HUES48 (cell line): ENCODE measurements around the gene ARHGAP22.
"Not testable (repeated sequence)": the region's sequence is repeated elsewhere in the genome, so short reads cannot be mapped to it uniquely, and the experiment has no call there.

Experiments
- H3K27ac ChIP-seq: one replicate; pipeline ENCODE4 v1.7.0; 2013; ENCODE audit warnings: low read depth, low read length, inconsistent platforms
- H3K27me3 ChIP-seq: 2 replicates; pipeline ENCODE4 v1.6.1; 2013; ENCODE audit warnings: mild to moderate bottlenecking, low read length; ENCODE audit not compliant: control insufficient read depth, insufficient read depth
- H3K36me3 ChIP-seq: 2 replicates; pipeline ENCODE4 v1.6.1; 2013; ENCODE audit warnings: low read length; ENCODE audit not compliant: control insufficient read depth, insufficient read depth
- H3K4me1 ChIP-seq: 2 replicates; pipeline ENCODE4 v1.6.1; 2013; ENCODE audit warnings: mild to moderate bottlenecking, low read length; ENCODE audit not compliant: control insufficient read depth, insufficient read depth
- H3K4me3 ChIP-seq: 2 replicates; pipeline ENCODE4 v1.5.1; 2013; ENCODE audit warnings: mild to moderate bottlenecking, low read depth, low read length
- H3K9ac ChIP-seq: 2 replicates; pipeline ENCODE4 v1.6.1; 2013; ENCODE audit warnings: mild to moderate bottlenecking, low read depth, low read length, moderate library complexity
- H3K9me3 ChIP-seq: 2 replicates; pipeline ENCODE4 v1.6.1; 2013; ENCODE audit warnings: low read length; ENCODE audit not compliant: control insufficient read depth, insufficient read depth

Gene ARHGAP22

DNA sequence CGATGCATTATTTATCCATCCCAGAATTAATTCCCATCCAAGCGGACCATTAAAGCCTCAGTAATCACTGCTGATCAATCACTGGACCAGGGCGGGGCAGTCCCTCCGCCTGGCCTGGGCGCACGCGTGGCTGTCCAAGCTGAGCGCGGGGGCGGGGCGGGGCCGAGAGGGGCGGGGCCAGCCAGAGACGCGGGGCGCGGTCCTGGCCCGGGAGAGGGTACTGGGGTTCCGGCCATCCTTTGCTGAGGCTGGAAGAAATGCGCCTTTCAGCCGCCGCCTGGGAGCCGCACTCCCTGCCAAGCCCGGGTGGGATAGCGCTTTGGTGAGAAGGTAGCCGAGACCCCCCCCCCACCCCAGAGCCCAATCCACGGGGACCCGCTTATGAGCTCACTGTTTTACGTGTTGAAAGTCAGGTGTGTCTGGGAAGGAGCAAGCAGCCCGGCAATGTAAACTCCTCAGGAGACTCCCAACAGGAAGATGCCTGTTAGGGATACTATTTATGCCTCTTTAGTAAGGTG, at the start of gene ARHGAP22:
TSS of gene ARHGAP22 (minus strand) at position 83 of the 518 bp plus-strand sequence. CDS start 277 bp downstream, outside the sequence.
- H3K27me3 ChIP-seq = peaks cover 29% of the 10 kb centered on the region
- no peak within 1 kb of the TSS for H3K27ac ChIP-seq
- no peak within 1 kb of the TSS for H3K9ac ChIP-seq
- H3K9me3 ChIP-seq = no peaks in the 10 kb centered on the region
- H3K4me3 ChIP-seq = peak within 1 kb of the TSS; percentile 56
- H3K4me1 ChIP-seq = peaks cover 17% of the 10 kb centered on the region; the same call in 1 of the 2 replicates
- H3K36me3 ChIP-seq = no peaks in the 10 kb centered on the region

- Histone ChIP-seq H3K4me3 (no peak overlapping the region), H3K36me3 (no peaks in the 10 kb centered on the region), H3K9ac (no peak overlapping the region), H3K27ac (no peak overlapping the region), H3K4me1 (peaks cover 8% of the 10 kb centered on the region; the same call in 1 of the 2 replicates), H3K27me3 (peaks cover 29% of the 10 kb centered on the region), H3K9me3 (no peaks in the 10 kb centered on the region)
Observed at GRCh38 chr10:48653944-48654698, 49.2 kb upstream of the ARHGAP22 start.

- Histone ChIP-seq H3K9ac (no peak overlapping the region), H3K27ac (no peak overlapping the region), H3K36me3 (no peaks in the 10 kb centered on the region), H3K4me1 (peaks cover 8% of the 10 kb centered on the region; the same call in 1 of the 2 replicates), H3K27me3 (peaks cover 29% of the 10 kb centered on the region), H3K9me3 (no peaks in the 10 kb centered on the region), H3K4me3 (no peak overlapping the region)
Observed at GRCh38 chr10:48653347-48653746, 48.5 kb upstream of the ARHGAP22 start.

DNA sequence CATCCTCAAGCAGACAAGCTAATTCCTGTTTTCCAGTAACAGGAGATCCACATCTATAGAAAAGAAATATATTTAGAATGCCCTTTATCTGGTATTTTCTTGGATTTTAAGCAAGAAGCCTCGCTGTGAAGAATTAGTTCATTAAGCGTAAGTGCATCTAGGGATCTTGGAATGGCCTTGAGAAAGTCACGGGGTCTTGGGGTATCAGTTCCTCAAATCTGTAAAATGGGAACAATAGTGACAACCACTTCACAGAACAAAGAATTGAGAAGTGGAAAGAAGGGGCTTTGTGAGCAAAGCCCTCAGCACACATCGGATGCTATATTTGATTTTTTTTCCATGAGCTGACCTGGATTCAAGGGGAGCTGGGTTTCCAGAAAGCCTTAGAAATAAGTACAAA, 47.5 kb upstream of the ARHGAP22 start:
- H3K4me1 ChIP-seq = peaks cover 8% of the 10 kb centered on the region; the same call in 1 of the 2 replicates
- H3K9ac ChIP-seq = no peak overlapping the region
- no peaks in the 10 kb centered on the region for H3K9me3 ChIP-seq
- H3K4me3 ChIP-seq = no peak overlapping the region
- no peaks in the 10 kb centered on the region for H3K36me3 ChIP-seq
- no peak overlapping the region for H3K27ac ChIP-seq
- H3K27me3 ChIP-seq = peaks cover 22% of the 10 kb centered on the region

- H3K36me3 ChIP-seq = no peaks in the 10 kb centered on the region
- H3K27me3 ChIP-seq = peaks cover 17% of the 10 kb centered on the region
- peaks cover 5% of the 10 kb centered on the region; the same call in 1 of the 2 replicates for H3K4me1 ChIP-seq
- no peak overlapping the region for H3K27ac ChIP-seq
- no peak overlapping the region for H3K4me3 ChIP-seq
- H3K9me3 ChIP-seq = no peaks in the 10 kb centered on the region
- H3K9ac ChIP-seq = no peak overlapping the region
Observed at GRCh38 chr10:48651839-48652238, 47.0 kb upstream of the ARHGAP22 start.

DNA sequence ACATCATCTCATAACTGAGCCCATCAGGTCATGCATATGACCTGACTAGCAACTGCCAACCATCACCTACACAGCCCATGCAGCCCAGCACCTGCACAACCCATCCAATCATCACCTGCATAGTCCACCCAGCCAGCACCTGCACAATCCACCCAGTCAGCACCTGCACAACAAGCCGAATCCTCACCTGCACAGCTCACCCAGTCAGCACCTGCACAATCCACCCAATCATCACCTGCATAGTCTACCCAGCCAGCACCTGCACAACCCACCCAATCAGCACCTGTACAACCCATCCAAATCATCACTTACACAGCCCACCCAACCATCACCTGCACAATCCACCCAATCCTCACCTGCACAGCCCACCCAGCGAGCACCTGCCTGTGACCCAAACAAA, 46.4 kb upstream of the ARHGAP22 start:
- Histone ChIP-seq H3K4me3 (no peak overlapping the region), H3K27ac (no peak overlapping the region), H3K9me3 (no peaks in the 10 kb centered on the region), H3K9ac (no peak overlapping the region), H3K4me1 (no peaks in the 10 kb centered on the region), H3K27me3 (peaks cover 12% of the 10 kb centered on the region), H3K36me3 (no peaks in the 10 kb centered on the region)

DNA sequence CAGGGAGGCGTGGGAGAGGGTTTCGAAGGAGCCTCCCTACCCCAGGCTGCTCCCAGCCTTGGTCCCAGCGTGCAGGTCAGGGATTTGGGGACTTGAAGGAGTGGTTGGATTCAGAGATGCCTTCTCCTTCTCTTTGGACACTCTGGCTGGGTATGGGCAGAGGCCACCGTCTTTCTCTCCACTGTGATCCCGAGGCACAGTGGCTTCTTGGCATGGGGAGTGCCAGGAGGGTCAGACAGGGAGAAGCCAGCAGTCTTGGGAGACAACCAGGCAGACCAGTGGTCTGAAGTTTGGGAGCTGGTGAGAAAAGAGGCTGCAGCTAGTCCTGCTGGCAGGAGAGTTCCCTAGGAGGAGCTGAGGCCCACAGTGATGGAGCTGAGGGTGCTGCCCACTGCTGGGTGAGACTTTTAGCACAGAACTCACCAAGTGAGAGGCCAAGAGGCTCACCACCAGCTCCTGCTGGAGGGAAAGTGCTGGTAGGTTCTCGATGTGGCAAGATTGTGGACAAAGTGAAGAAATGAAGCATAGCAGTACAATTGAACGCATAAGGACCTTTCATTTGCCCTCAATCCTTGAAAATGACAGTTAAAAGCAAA, 44.6 kb upstream of the ARHGAP22 start:
- Histone ChIP-seq H3K9ac (no peak overlapping the region), H3K36me3 (no peaks in the 10 kb centered on the region), H3K27me3 (peaks cover 4% of the 10 kb centered on the region), H3K4me1 (no peaks in the 10 kb centered on the region), H3K4me3 (no peak overlapping the region), H3K9me3 (no peaks in the 10 kb centered on the region), H3K27ac (no peak overlapping the region)

DNA sequence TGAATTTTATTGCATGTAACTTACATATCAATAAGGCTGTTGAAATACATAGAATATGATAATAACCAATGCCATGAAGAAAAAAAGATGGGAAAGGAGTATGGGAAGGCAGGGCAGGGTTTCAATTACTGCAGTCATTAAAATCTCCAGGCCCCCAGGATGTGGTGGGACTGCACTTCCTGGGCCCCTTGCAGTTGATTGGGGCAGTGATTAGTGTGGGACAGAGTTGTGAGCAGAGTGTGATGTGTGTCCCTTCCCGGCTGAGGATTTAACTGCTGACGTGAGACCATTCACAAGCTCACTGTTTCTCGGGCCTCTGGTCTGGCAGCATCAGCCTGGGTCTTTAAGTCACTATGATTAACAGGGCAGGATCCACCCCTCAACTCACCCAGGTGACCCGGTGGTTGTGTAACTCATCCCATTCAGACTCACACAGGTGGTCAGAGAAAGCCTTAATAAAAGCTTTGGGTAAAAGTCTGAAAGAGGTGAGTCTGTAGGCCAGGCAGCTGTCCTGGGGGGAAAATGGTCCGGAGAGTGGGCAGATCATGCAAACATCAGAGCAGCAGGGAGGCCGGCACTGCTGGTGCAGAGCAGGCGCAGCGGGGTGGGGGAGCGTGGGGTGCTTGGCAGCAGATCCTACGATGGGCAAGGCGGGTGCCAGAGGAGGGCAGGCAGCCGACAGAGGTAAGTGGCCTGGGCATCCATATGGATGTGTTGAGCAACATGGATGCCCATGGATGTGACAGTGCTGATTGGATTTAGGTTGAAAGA, 43.5 kb upstream of the ARHGAP22 start:
- H3K36me3 ChIP-seq = no peaks in the 10 kb centered on the region
- peaks cover 2% of the 10 kb centered on the region; the same call in 1 of the 2 replicates for H3K27me3 ChIP-seq
- H3K4me3 ChIP-seq = no peak overlapping the region
- no peaks in the 10 kb centered on the region for H3K4me1 ChIP-seq
- no peak overlapping the region for H3K9ac ChIP-seq
- no peak overlapping the region for H3K27ac ChIP-seq
- no peaks in the 10 kb centered on the region for H3K9me3 ChIP-seq

DNA sequence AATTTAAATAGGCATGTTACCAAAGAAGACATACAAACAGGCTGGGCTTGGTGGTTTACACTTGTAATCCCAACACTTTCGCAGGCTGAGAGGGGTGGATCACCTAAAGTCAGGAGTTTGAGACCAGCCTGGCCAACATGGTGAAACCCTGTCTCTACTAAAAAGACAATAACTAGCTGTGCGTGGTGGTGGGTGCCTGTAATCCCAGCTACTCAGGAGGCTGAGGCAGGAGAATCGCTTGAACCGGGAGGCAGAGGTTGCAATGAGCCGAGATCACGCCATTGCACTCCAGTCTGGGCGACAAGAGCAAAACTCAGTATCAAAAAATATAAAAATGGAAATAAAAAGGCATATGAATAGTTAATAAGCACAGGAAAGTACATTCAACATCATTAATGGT, 42.2 kb upstream of the ARHGAP22 start:
- not testable (repeated sequence) for H3K4me1 ChIP-seq, H3K27ac ChIP-seq, H3K9ac ChIP-seq, H3K27me3 ChIP-seq, H3K36me3 ChIP-seq, H3K4me3 ChIP-seq, H3K9me3 ChIP-seq

GRCh38 chr10:48645600-48645999, 40.7 kb upstream of the ARHGAP22 start:
- Histone ChIP-seq H3K27me3 (no peaks in the 10 kb centered on the region), H3K4me3 (no peak overlapping the region)

More at GRCh38 chr10:48645600-48645999, 40.7 kb upstream of the ARHGAP22 start:
- Histone ChIP-seq H3K27ac (no peak overlapping the region), H3K9me3 (peaks cover 4% of the 10 kb centered on the region; the same call in 1 of the 2 replicates), H3K36me3 (no peaks in the 10 kb centered on the region), H3K4me1 (no peaks in the 10 kb centered on the region), H3K9ac (no peak overlapping the region)
